ENCODE measurements around the gene LILRA1. TPM values are rescaled to one million over a fixed set of nuclear protein-coding genes. Genes with fewer than 3 reads are reported as not detected.

The LILRA1 gene
- polyA plus RNA-seq, 3 donors, result 88.5 to 151 (median 141) TPM

DNA sequence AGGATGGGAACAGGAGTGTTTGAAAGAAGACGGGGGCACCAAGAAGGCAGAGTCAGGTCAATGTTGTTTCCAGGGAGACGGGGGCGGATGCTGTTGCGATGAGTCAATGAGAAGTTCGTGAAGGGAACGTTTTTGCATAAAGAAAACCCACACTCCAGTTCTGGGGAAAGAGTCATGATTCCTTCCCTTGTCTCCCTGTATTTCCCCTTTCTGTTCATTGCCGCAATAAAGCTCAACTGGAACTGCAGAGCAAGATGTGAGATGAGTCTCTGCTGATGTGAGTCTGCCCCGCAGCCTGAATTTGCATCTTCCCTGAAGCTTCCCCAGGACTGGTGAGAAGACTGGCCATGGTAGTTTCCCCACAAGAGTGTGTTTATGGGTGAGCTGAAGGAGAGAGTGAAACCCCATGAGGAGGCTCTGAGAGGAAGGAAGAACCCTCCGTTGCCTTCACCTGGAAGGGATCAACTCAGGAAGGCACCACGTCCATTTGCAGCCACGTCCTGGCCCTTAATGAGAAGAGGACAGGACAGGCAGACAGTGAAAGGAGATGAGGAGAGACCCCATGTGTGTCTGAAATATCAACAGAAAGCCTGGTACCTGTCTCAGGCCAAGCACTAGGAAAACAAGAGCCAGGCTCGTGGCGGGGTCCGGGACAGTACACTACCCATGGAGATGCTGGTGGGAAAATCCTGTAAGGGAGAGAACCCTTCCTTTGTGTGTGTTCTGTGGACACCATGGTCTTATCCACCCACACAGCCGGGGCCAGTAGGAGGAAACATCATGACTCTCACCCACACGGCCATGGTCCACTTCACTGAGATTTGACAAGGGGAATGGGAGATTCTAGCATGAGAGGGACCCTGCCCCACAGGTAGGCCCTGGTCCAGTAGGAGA lies 13.7 kb downstream of the LILRA1 start:
- intact Hi-C loops (cut with micrococcal nuclease), result loop anchor here in 1 of 2 donors (5.0 kb wide), 1 partner anchor 35 kb away; the partner anchor contains the start of gene LILRA2
- peak; percentile 81 to 89 (median 84) for DNase-seq

DNA sequence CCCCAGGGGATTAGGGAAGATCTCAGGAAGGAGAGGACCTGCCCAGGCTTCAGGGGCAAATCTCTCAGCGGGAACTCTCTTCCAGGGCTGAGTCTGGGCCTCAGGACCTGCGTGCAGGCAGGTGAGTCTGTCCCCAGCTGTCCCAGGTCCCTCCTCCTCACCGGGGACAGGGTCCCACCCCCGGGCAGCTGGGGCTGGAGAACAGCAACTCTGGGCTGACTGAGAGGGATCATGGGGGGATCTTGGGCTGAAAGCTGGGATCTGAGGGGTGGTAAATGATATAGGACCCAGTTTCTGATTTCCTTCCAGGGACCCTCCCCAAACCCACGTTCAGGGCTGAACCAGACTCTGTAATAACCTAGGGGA lies 14.3 kb downstream of the LILRA1 start:
- intact Hi-C loops (cut with micrococcal nuclease), result loop anchor here in 1 of 2 donors (5.0 kb wide), 1 partner anchor 35 kb away; the partner anchor contains the start of gene LILRA2
- peaks cover 0 to 3% (median 0%) of the 10 kb centered on the region in 7 donors for H3K9me3 Mint-ChIP-seq
- Histone ChIP-seq H2AFZ (ENCODE audit: insufficient read depth, low read depth, low read length, poor library complexity, severe bottlenecking) (no peak overlapping the region), H3K4me1 (ENCODE audit: control insufficient read depth in 1 of 2, insufficient read depth in 2 of 2, low read length in 2 of 2) (peaks cover 65 to 79% of the 10 kb centered on the region in 2 donors), H3K9me3 (replicated peaks in 1 of 2; ENCODE audit: control insufficient read depth in 1 of 2, insufficient read depth in 1 of 2, low read length in 2 of 2) (no peaks in the 10 kb centered on the region), H3K27ac (ENCODE audit: low read depth in 1 of 2, low read length in 2 of 2) (peak overlapping the region; percentile 86 to 96), H3K79me2 (ENCODE audit: insufficient read depth, low read length) (no peaks in the 10 kb centered on the region), H4K20me1 (ENCODE audit: insufficient read depth, low read length) (no peaks in the 10 kb centered on the region), H3K4me3 (replicated peaks in 1 of 3; ENCODE audit: low read depth in 2 of 3, low read length in 3 of 3) (peak overlapping the region in 1 of 3 experiments; percentile 56), H3K9ac (ENCODE audit: insufficient read depth, low read length, poor library complexity, severe bottlenecking) (no peak overlapping the region), H3K4me2 (replicated peaks; ENCODE audit: extremely low read depth, low read length, poor library complexity, severe bottlenecking) (peak overlapping the region; percentile 32), H3K27me3 (ENCODE audit: control insufficient read depth in 2 of 2, insufficient read depth in 2 of 2, low read length in 2 of 2) (no peaks in the 10 kb centered on the region), H3K36me3 (replicated peaks in 1 of 2; ENCODE audit: control insufficient read depth in 1 of 2, insufficient read depth in 2 of 2, low read length in 2 of 2) (peaks cover 0 to under 1% of the 10 kb centered on the region in 2 donors)
- peaks cover 67% of the 10 kb centered on the region for H3K4me1 Mint-ChIP-seq
- TF ChIP-seq, protein P1, sequence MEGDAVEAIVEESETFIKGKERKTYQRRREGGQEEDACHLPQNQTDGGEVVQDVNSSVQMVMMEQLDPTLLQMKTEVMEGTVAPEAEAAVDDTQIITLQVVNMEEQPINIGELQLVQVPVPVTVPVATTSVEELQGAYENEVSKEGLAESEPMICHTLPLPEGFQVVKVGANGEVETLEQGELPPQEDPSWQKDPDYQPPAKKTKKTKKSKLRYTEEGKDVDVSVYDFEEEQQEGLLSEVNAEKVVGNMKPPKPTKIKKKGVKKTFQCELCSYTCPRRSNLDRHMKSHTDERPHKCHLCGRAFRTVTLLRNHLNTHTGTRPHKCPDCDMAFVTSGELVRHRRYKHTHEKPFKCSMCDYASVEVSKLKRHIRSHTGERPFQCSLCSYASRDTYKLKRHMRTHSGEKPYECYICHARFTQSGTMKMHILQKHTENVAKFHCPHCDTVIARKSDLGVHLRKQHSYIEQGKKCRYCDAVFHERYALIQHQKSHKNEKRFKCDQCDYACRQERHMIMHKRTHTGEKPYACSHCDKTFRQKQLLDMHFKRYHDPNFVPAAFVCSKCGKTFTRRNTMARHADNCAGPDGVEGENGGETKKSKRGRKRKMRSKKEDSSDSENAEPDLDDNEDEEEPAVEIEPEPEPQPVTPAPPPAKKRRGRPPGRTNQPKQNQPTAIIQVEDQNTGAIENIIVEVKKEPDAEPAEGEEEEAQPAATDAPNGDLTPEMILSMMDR (IDR thresholded peaks at IDR 0.05), result no peak
- H3K27ac Mint-ChIP-seq, result peak overlapping the region; percentile 93 to 97 (median 96)
- peaks cover 7 to 10% of the 10 kb centered on the region in 2 donors for H3K36me3 Mint-ChIP-seq
- 89% methylated on average over 5 of the region's 5 CpGs for WGBS (ENCODE audit: insufficient coverage)
- DNase-seq, result no peak
- H3K27me3 Mint-ChIP-seq (ENCODE audit: low read depth in 3 of 3), result peaks cover 0 to 1% (median 1%) of the 10 kb centered on the region in 3 donors
- peak overlapping the region in 1 of 2 donors; percentile 92 for H3K4me3 Mint-ChIP-seq

More for the DNA sequence above, 13.7 kb downstream of the LILRA1 start:
- TF ChIP-seq, protein P1 (IDR thresholded peaks at IDR 0.05), result no peak
- H3K4me1 Mint-ChIP-seq, result peaks cover 61% of the 10 kb centered on the region
- Histone ChIP-seq H3K27ac (ENCODE audit: low read depth in 1 of 2, low read length in 2 of 2) (peak overlapping the region; percentile 86 to 96), H2AFZ (ENCODE audit: insufficient read depth, low read depth, low read length, poor library complexity, severe bottlenecking) (no peak overlapping the region), H3K4me1 (ENCODE audit: control insufficient read depth in 1 of 2, insufficient read depth in 2 of 2, low read length in 2 of 2) (peaks cover 58 to 73% of the 10 kb centered on the region in 2 donors), H3K4me3 (replicated peaks in 1 of 3; ENCODE audit: low read depth in 2 of 3, low read length in 3 of 3) (peak overlapping the region in 1 of 3 experiments; percentile 56), H4K20me1 (ENCODE audit: insufficient read depth, low read length) (no peaks in the 10 kb centered on the region), H3K4me2 (replicated peaks; ENCODE audit: extremely low read depth, low read length, poor library complexity, severe bottlenecking) (peak overlapping the region; percentile 32), H3K9me3 (replicated peaks in 1 of 2; ENCODE audit: control insufficient read depth in 1 of 2, insufficient read depth in 1 of 2, low read length in 2 of 2) (no peaks in the 10 kb centered on the region), H3K27me3 (ENCODE audit: control insufficient read depth in 2 of 2, insufficient read depth in 2 of 2, low read length in 2 of 2) (no peaks in the 10 kb centered on the region), H3K36me3 (replicated peaks in 1 of 2; ENCODE audit: control insufficient read depth in 1 of 2, insufficient read depth in 2 of 2, low read length in 2 of 2) (peaks cover 0 to 4% of the 10 kb centered on the region in 2 donors), H3K79me2 (ENCODE audit: insufficient read depth, low read length) (no peaks in the 10 kb centered on the region), H3K9ac (ENCODE audit: insufficient read depth, low read length, poor library complexity, severe bottlenecking) (peak overlapping the region; percentile 65)
- H3K9me3 Mint-ChIP-seq, result peaks cover 0 to 3% (median 0%) of the 10 kb centered on the region in 7 donors
- peaks cover 12 to 15% of the 10 kb centered on the region in 2 donors for H3K36me3 Mint-ChIP-seq
- H3K27me3 Mint-ChIP-seq (ENCODE audit: low read depth in 3 of 3), result peaks cover 0 to 1% (median 1%) of the 10 kb centered on the region in 3 donors
- H3K27ac Mint-ChIP-seq, result peak overlapping the region; percentile 93 to 97 (median 96)
- H3K4me3 Mint-ChIP-seq, result peak overlapping the region; percentile 57 to 92
- 19% methylated on average over 5 of the region's 16 CpGs for WGBS (ENCODE audit: insufficient coverage)

Data from CD14-positive monocyte (primary cell).